ENCODE data around the gene SRGAP3.

The SRGAP3 gene

DNA sequence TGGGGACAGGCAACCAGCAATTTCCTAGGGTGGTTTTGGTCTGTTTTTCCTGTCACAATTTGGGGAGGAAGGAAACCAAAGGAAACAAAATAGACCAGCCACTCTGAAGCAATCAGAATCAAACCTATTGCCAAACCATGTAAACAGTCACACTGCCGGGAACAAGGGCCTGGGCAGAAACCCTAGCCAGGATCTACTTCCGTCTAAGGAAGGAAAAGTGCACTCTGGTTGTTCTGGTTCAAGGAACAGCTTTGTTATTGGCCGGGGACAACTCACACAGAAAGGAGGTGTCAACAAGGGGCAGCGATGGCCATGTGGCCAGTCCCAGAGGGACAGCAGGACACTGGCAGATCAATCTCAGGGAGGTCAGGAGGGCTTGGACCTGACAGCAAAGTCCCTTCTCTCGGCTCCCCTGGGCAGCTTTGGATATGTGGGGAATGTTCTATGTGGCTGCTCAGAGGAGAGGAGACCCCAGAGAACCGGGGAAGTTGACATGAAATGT, 268.6 kb downstream of the SRGAP3 start:
- no peak for DNase-seq

DNA sequence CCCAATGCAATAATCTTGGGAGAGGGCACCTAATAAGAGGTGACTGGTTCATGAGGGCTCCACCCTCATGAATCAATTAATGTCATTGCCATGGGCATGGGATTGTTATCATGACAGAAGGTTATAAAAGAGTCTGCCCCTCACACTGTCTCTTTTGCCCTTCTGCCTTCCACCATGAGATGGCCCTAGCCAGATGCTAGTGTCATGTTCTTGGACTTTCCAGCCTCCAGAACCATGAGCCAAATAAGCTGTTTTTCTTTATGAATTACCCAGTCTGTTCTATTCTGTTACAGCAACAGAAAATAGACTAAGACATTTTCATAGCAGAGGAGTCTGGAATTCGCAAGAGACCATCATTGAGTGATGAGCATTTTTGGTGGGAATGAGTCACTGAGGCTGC, 270.2 kb downstream of the SRGAP3 start:
- DNase-seq = no peak

DNA sequence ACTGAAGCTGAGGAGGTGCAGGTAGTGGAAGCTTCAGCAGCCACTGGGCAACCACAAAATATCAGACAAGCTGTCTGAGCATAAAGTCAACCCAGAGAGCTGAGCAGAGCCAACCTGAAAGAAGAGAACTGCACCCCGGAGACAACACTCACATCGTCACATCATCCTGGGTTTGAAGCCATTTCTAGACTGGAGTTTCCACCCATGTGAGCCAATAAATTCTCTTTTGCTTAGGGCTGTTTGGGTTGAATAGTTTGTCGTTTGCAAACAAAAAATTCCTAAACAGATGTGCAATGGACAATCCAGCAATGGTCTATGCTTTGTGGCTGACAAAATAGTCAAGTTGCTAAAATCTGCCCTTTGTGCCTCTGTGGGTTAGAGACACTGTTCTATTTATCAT, 270.9 kb downstream of the SRGAP3 start:
- no peak for DNase-seq

DNA sequence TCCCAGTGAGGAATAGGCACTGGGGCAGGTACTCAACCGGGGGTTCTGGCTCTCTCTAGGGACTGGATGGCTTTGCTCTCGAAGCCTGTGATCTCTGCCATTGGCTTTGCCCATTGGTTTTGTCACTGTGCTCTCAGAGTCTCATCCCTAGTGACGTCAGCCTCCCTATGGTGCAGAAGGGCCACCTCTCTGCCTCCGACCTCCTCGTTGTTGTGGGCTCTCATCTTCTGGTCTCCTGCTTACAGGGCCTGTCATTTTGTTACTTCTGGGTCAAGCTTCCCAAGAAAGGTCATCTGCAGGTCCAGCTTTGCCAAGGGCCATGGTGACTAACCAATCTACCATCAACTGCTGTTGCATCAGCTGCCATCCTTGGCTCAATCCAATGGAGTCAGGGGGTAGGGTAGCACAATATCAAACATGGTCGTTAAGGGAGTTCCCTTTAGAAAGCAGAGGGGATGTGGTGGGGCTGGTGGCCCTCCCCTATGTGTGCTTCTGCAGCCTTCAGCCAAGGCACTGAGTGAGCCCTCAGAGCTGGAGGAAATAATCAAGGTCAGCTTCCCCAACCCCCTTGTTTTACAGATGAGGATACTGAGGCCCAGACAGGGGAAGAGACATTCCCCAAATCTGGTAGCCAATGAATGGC, 272.8 kb downstream of the SRGAP3 start:
- no peak for DNase-seq

DNA sequence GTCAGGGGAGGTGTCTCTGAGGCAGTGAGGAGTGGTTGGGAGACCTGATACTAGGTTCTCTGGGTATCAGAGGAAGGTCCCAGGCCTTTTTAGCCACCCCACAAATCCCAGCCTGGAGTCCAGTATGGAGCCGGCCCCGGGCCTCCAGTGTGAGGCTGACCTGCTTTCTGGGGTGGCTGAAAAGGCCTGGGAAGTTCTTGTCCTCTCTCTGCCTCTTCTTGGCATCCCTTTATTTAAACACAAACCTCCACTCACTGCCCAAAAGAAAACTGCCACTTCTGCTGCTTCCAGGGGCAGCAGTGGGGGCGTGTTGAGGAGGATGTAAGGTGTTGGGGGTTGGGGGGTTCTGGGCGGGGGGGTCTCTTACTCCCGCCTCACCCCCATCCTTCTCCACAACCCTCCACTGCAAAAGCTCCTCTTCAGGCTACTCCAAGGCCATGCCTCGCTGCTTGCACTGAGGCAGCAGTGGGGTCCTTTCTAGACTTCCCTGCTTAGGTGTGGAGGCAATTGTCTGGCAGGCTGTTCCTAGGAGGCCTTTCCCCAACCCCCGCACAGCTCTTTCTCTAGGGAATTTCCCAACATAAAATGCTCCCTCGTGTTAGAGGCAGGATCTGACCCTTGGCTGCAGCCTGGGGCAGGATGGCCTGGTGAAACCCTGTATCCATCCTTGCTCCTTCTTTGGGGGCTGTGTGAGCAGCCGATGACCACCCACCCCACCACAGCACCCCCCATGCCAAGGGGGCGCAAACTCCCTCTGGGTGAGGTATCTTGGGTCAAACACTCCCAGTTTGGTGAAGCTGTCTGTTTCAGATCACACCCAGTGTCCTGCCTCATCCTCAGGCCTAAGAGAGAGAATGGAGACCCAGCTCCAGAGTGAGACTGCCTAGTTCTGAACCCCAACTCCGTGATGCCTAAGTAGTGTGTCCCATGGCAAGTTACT, 274.1 kb downstream of the SRGAP3 start:
- DNase-seq = no peak

DNA sequence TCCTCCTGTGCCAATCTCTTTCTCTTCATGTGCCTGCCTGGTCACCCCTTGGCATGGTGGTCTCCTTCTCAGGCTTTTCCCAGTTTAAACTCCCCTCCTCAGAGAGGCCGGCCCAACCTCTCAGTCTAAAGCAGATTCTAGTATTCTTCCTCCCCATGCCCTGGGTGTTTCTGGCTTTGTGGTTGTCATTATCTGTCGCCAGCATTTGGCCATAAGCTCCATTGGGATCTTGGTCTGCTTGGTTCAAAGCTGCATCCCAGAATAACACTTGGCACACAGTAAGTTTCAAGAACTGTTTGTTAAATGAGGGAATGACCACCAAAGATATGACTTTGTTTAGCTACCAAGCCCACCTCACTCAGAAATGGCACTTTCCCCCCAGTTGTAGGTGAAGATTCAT, 275.0 kb downstream of the SRGAP3 start:
- DNase-seq = no peak

DNA sequence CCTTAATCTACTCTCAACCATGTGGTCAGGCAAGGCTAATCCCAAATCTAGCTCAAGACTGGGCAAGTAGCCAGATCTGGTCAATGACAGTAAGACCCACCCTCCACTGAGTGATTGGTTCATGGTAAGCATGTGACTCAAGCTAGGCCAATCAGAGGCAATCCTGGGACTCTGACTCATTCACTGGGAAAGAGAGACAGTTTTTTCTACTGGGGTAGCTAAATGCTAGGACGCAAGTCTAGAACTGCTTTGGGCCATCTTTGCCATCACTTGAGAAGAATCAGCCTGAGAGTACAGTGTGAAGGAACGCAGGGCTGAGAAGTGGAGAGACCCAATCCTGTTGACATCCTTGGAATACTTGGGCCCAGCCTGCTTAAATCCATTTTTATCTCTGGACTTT, 276.8 kb downstream of the SRGAP3 start:
- peak; percentile 64 for DNase-seq

DNA sequence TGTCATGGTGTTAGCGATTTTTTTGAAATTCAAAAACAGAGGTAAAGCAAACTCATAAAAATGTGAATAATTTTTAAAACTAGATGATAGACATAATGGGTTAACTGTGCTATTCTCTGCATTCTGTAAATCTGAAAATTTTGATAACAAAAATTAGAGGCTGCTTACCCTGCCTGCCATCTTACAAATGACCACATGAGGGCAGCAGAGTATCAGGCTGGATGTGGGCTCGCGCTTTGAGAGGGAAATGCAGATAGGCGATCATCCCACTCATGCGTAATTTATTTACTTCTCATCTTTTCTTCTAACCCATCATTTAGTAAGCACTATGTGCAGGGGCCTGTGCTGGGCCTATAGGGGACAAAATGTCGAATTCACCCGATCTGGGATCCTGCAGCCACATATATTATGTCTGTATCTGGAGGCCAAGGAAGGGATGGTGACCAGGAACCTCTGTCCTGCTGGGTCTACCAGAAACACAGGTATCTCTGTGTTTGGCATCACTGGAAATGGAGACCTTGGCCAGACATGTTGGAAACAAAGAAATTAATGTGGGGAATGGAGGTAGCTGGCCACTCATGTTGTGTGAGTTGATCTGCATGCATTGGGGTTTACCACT, 278.4 kb downstream of the SRGAP3 start:
- DNase-seq = peak; percentile 8

DNA sequence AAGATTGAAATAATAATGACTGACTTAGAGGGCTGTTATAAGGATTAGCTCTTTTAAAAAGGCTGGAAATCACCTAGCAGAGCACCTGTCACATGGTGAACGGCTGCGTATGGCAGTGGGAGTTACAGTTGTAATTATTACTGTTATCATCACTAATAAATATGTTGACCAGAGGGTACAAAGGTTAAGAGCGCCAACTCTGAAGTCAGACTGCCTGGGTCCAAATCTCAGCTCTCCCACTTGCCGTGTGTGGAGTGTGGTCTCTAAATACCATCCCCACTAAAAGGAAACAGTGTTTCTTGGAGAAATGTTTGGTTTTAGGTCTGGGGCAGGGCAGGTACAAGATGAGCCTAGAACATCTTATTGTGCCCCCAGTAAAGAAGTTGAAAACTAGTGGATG, 280.2 kb downstream of the SRGAP3 start:
- no peak for DNase-seq

DNA sequence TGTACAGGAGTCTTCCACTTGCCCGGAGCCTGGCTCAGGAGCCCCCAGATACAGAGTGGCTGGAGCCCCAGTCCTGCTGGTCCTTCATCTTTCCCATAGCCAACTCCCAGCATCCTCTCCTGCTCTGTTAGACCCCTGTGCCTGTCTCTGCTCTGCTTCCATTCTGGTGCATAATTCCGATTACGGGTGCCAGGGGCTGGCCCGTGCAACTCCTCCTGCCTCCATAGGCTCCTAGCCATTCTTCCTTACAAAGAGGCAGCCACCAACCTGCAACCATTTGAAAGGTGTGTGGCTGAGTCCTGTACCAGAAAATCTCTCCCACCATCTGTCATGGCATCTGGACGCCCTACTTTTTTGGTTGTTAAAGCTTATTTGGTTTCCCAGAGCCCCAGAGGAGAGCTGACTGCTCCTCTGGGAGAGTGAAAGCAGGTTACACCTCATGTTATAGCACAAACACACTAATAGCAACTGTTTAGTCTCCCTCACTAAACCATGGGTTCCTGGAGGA, 281.0 kb downstream of the SRGAP3 start:
- no peak for DNase-seq

DNA sequence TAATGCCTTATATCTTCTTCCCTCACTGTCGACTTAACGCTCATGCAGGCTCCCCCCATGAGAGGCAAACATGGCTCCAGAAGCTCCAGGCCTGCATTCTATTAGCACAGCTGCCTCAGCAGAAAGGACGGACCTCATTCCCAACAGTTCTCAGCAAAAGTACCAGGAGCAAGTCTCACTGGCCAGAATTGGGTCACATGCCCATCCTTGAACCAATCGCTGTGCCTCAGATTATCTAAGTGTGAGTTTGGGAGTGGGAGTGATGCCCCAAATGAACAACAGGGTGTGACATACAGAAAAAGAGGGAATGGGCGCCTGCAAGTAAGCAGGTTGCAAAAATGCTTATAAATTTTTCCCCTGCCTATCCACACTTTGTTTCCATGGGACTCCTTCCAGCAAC, 281.9 kb downstream of the SRGAP3 start:
- DNase-seq = no peak

DNA sequence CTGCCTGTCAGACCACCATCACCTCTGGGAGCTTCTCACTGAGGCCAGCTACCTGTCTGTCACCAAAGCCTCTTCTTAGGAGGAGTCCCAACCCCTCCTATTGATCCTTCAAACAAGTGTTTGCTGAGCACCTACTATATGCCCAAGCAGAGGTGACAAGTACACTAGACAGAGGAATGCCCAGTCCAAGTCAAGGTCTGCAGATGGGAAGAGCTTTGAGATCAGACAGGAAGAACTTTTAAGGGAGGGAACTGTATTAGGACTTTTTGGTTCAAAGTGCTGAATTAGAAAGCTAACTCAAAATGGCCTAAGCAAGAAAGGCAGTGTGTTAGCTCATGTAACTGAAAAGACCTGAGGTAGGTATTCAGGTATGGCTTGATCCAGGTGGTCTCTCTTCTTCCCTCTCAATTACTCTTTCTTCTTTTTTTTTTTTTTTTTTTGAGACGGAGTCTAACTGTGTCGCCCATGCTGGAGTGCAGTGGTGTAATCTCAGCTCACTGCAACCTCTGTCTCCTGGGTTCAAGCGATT, 282.6 kb downstream of the SRGAP3 start:
- no peak for DNase-seq

DNA sequence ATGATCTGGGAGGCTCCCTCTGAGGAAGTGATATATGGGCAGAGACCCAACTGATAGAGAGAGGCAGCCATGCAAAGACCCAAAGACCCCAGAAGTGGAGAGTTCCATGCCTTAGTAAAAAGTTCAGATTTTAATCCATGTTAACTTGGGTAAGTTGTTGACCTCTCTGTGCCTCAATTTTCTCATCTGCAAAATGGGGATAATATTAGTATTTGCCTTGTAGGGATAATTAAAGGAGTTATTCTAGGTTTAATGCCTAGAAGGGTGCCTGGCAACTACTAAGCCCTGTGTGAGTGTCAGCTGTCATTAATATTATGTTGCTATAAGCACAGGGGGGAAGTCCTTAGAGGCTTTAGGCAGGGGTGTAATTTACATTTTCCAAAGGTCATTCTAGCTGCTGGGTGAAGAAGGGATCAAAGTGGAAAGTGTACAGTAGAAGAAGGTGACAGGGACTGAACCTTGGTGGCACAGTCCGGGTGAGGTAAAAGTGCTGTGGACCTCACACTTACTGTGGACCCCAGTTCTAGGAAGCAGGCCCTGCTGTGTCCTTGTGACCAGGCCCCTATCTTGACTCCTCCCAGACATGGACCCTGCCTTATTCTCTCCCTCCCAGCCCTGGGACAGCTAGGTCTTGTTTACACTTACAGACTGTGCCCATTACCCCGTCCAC, 283.2 kb downstream of the SRGAP3 start:
- DNase-seq = no peak

DNA sequence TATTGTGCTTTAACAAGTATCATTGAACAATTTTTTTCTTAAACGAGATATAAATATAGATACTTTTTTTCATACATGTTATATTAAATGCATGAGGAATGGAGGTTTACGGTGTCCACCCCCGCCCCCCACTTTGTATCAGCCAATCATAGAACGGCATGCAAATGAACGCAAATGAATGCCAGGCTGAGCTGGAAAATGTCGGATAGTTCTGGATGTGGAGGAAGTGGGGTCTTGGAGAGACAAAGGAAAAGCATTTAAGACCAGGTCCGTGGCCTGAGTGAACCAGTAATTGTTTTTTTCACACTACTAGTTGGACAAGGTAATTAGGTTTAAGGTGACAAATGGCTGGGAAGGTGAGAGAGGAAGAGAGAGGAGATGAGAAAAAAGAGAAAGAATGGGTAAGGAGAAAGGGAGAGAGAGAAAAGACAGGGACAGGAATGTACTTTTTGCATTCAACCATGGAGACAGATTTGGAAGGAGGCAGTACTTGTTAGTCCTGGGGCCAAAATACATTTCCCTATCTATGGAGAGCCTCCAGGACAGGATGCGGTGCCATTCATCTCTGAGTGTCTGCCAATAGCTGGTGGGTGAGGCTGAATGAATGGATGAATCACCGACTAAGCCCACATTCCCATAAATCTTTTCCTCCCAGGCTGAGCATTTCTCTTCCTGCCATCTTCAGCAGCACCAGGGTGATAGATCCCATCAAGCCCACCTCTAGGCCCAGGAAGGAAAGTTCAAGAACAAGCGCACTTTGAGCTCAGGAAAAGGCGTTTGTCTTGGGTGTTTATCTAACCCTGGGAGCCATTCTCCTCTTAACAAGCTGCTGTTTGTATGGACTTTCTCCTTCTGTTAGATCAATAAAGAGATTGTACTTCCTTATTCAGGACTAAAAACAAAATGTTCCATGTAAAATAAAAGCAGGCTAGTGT, 284.7 kb downstream of the SRGAP3 start:
- DNase-seq = no peak

DNA sequence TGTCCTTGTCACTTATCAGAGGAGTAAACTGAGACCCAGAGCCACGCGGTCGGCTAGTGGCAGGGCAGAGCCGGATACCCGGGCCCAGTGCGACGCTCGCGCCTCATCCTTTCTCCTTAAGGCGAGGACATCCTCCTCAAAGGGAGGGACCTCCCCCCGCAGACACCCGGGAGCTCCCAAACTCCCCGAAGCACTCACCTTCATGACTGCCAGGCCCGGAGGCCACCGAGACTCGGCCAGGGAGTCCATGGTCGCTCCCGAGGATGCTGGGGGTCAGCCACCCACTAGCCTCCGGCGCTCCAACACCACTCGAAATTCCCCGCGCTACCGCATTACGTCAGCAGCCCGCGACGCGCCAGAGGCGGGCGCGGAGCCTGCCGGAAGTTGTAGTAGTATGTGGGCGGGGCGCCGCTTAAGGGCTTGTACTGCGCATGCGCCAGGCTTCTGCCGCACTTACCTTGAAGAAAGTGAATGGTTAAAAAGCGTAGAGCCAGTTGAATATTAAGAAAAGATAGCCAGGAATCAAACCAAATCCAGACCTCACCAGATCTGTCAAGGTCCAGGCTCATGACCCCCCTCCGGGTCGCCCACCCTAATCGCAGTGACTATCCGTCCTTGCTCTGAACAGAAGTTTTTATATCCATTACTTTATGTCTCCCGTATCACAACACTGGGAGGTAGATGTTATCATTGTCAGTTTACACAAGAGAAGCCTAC, 286.2 kb downstream of the SRGAP3 start, which contains the start of gene RAD18:
Gene RAD18 (minus strand): TSS at position 336 of the 717 bp plus-strand sequence. CDS start 87 bp downstream, at position 249.
- peak; percentile 62 for DNase-seq

DNA sequence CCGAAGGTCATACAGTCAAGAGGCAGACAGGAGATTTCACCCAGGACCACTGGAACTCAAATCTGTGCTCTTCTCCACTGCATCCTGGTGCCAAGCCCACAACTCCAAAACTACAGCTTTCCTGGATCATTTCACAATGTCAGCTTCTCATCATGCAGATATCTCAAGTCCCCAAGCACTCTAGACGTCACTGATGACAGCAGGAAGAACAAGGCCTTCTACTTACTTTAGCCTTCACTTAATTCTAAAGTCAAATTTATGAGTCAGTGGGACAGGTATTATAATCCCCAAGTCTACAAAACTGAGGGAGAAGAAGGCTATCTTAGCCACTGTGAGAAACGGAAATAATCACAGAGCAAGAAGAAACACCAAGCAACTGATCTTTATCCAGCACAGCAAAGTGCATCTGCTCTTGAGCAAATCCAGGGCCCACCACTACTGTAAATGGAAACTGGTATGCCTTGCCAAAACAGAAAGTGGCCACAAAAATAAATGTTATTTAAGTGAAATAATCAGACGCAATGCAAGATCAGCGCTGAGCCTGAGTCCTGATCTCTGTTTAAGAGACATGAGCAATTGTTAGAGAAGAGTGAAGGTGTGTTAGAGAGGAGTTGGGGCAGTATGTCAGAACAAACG, 287.1 kb downstream of the SRGAP3 start:
- DNase-seq = no peak

DNA sequence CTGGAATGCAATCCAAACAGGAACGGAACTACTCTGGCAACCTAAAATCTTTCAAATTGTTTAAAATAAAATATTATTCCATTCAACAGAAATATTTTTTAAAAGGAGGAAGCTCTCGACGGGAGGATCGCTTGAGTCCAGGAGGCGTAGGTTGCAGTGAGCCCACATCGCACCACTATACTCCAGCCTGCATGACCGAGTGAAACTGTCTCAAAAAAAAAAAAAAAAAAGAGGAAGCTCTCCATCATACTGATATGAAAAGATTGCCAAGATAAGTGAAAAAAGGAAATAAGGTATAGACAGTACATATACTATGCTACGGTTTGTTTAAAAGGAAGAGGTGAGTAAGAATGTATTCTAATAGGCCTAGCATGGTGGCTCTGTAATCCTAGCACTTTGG, 289.8 kb downstream of the SRGAP3 start:
- no peak for DNase-seq

DNA sequence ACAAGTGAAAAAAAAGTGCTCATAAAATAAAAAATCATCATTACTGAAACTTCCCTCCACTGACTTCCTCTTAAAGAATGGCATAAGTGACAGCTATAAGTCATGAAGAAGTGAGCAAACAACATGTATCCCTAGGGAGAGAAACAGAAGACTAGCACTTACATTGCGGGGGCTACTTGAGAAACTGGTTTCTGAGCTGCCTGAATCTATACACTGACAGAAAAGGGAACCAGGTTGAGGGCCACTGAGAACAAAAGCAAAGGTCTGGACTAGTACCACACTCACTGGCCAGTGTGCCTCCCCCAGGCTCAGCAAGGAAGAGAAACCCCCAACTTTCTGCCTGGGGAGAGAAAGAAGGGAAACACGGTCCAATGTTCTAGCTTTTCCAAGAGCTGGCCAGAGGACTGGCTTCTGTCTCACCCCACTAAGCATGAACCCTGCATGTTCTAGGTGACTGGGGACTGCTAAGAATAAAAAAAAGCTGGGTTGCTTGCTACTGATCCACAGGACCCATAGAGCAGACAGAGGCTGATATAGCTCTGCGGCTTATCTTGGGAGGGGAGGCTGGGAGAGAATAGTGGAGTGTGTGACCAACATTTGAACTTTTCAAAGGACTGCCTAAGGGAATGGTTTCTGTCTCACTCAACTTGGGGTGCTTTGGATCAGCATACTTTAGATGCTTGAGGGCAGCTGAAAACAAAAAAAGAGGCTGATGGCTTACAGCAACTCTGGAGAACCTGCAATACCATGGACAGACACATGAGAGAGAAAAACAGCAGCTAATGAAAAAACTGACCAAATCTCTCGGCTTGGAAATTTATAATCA, 294.3 kb downstream of the SRGAP3 start:
- no peak for DNase-seq

DNA sequence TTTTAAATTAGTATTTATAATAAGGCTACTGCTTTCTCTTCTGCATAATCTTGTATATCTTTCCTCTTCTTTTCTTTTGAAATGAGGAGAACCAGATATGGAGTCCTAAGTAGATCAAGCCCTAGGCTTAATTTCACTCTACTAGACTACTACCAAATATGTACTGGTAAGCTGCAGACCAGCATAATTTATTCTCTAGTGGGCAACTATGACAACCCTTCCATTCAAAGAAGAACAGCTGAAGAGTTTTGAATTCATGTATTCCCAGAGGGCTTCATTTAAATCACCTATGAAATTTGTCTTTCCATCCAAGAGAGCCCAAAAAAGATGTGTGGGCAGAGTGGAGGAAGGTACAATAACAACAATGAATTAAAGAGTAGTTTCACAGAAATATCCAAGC, 296.1 kb downstream of the SRGAP3 start:
- no peak for DNase-seq
